H1 (cell line): ENCODE measurements around the gene NDC80. TPM values are rescaled to one million over a fixed set of nuclear protein-coding genes. Genes with fewer than 3 reads are reported as not detected.

Experiments used
- CTCF ChIA-PET: fragments of 300-600 bp; sonication (Branson Sonifier 250); formaldehyde crosslinking; loops from one replicate; lab custom pipeline; 2021; ENCODE audit not compliant: partially characterized antibody; lab: Charles Lee
- POLR2A ChIA-PET: fragments of 300-600 bp; sonication (Branson Sonifier 250); formaldehyde crosslinking; loops from one replicate; lab custom pipeline; 2021; ENCODE audit warnings: inconsistent platforms; ENCODE audit not compliant: partially characterized antibody; lab: Charles Lee
- DNase-seq, 2 experiments: peaks; one replicate each; pipeline versions ENCODE4 v3.0.0 to v3.0.0-alpha.2; 2010 to 2022; ENCODE audit warnings: low spot score in 2 of 2, low read depth in 1 of 2, mixed read lengths in 1 of 2
- FAIRE-seq: peaks from 2 replicates; lab custom pipeline; 2011; peaks lifted over from hg19 to GRCh38; lab: Jason Lieb, UNC
- H2AFZ ChIP-seq: 2 replicates; pipeline ENCODE4 v1.8.1; 2012; ENCODE audit warnings: low read length, inconsistent platforms
- H2AK5ac ChIP-seq: 2 replicates; pipeline ENCODE4 v1.6.1; 2013; ENCODE audit warnings: low read depth, low read length
- H2BK120ac ChIP-seq: replicated peaks from 2 replicates; pipeline ENCODE3; 2013; ENCODE audit warnings: low read depth, low read length, inconsistent platforms
- H2BK12ac ChIP-seq: 2 replicates; pipeline ENCODE4 v1.6.1; 2013; ENCODE audit warnings: low read depth, low read length
- H2BK15ac ChIP-seq: 2 replicates; pipeline ENCODE4 v1.6.1; 2013; ENCODE audit warnings: low read length
- H2BK20ac ChIP-seq: 2 replicates; pipeline ENCODE4 v1.6.1; 2013; ENCODE audit warnings: low read length
- H2BK5ac ChIP-seq: 2 replicates; pipeline ENCODE4 v1.6.1; 2013; ENCODE audit warnings: low read depth, low read length
- H3K14ac ChIP-seq: 2 replicates; pipeline ENCODE4 v1.6.1; 2013; ENCODE audit warnings: inconsistent platforms; ENCODE audit not compliant: insufficient read length
- H3K18ac ChIP-seq: 2 replicates; pipeline ENCODE4 v1.6.1; 2013; ENCODE audit warnings: low read length; ENCODE audit errors: extremely low read depth
- H3K23ac ChIP-seq: 2 replicates; pipeline ENCODE4 v1.6.1; 2013; ENCODE audit warnings: inconsistent platforms; ENCODE audit not compliant: insufficient read length
- H3K23me2 ChIP-seq: 2 replicates; pipeline ENCODE4 v1.6.1; 2013; ENCODE audit warnings: low read depth, low read length
- H3K27ac ChIP-seq: 2 replicates; pipeline ENCODE4 v1.6.1; 2011; ENCODE audit warnings: low read depth, low read length, inconsistent platforms
- H3K27me3 ChIP-seq, 4 experiments: replicated peaks in 1 of 4; 1 replicate in 1 of 4; 2 replicates in 3 of 4; pipeline versions ENCODE4 v1.6.1 to v1.8.1; 2011 to 2013; ENCODE audit warnings: low read length in 3 of 4, mild to moderate bottlenecking in 3 of 4, inconsistent platforms in 2 of 4, mixed read lengths in 2 of 4, moderate library complexity in 1 of 4; ENCODE audit not compliant: control insufficient read depth in 3 of 4, insufficient read depth in 3 of 4; ENCODE audit errors: extremely low read depth in 1 of 4
- H3K36me3 ChIP-seq, 4 experiments: 2 replicates each; pipeline versions ENCODE4 v1.6.1 to v1.8.1; 2011 to 2013; ENCODE audit warnings: mild to moderate bottlenecking in 4 of 4, low read length in 3 of 4, moderate library complexity in 2 of 4, control low read depth in 1 of 4, inconsistent platforms in 1 of 4; ENCODE audit not compliant: insufficient read depth in 4 of 4, control insufficient read depth in 2 of 4
- H3K4ac ChIP-seq: replicated peaks from 2 replicates; pipeline ENCODE3; 2013; ENCODE audit warnings: low read length, low read depth, mixed read lengths, inconsistent platforms; ENCODE audit not compliant: insufficient read length
- H3K4me1 ChIP-seq, 4 experiments: replicated peaks in 1 of 4; 1 replicate in 1 of 4; 2 replicates in 3 of 4; pipeline versions ENCODE4 v1.6.1 to v1.8.1; 2011 to 2013; ENCODE audit warnings: low read length in 3 of 4, inconsistent platforms in 2 of 4, mixed read lengths in 1 of 4; ENCODE audit not compliant: insufficient read depth in 4 of 4, control insufficient read depth in 3 of 4
- H3K4me2 ChIP-seq, 2 experiments: 2 replicates each; pipeline versions ENCODE4 v1.6.1 to v1.8.1; 2011 to 2013; ENCODE audit warnings: low read depth in 2 of 2, low read length in 2 of 2, control low read depth in 1 of 2, inconsistent platforms in 1 of 2, mild to moderate bottlenecking in 1 of 2; ENCODE audit not compliant: insufficient read depth in 1 of 2
- H3K4me3 ChIP-seq, 4 experiments: fragments of 200-600, 300-600 bp in 1 of 4; sonication (generic), shearing (Covaris generic), sonication (Bioruptor Twin) in 1 of 4; 2 replicates each; pipeline versions ENCODE4 v1.5.1 to v1.8.1; 2011 to 2016; ENCODE audit warnings: low read length in 4 of 4, low read depth in 3 of 4, control low read depth in 2 of 4, inconsistent platforms in 2 of 4, mild to moderate bottlenecking in 2 of 4, mixed read lengths in 1 of 4, moderate library complexity in 1 of 4; ENCODE audit not compliant: insufficient read depth in 2 of 4; ENCODE audit errors: extremely low read depth in 1 of 4
- H3K56ac ChIP-seq: replicated peaks from 2 replicates; pipeline ENCODE3; 2013; ENCODE audit warnings: low read depth, mild to moderate bottlenecking, mixed read lengths, low read length, inconsistent platforms; ENCODE audit not compliant: insufficient read length
- H3K79me1 ChIP-seq: 2 replicates; pipeline ENCODE4 v1.6.1; 2013; ENCODE audit warnings: low read depth, low read length, control low read depth
- H3K79me2 ChIP-seq, 2 experiments: 2 replicates each; pipeline versions ENCODE4 v1.6.1 to v1.8.1; 2012 to 2013; ENCODE audit warnings: low read length in 2 of 2, mild to moderate bottlenecking in 2 of 2, inconsistent platforms in 1 of 2; ENCODE audit not compliant: insufficient read depth in 2 of 2, control insufficient read depth in 1 of 2
- H3K9ac ChIP-seq, 4 experiments: replicated peaks in 1 of 4; 1 replicate in 1 of 4; 2 replicates in 3 of 4; pipeline versions ENCODE4 v1.6.1 to v1.8.1; 2011 to 2013; ENCODE audit warnings: low read depth in 3 of 4, low read length in 3 of 4, control low read depth in 2 of 4, mild to moderate bottlenecking in 2 of 4, moderate library complexity in 2 of 4, inconsistent platforms in 1 of 4; ENCODE audit errors: extremely low read depth in 1 of 4
- H3K9me3 ChIP-seq, 2 experiments: 2 replicates each; pipeline versions ENCODE4 v1.6.1 to v1.8.1; 2012 to 2013; ENCODE audit warnings: mild to moderate bottlenecking in 2 of 2, moderate library complexity in 2 of 2, control low read depth in 1 of 2, inconsistent platforms in 1 of 2, low read depth in 1 of 2, low read length in 1 of 2, mixed read lengths in 1 of 2; ENCODE audit not compliant: insufficient read depth in 2 of 2
- H4K20me1 ChIP-seq, 2 experiments: replicated peaks in 1 of 2; 2 replicates each; pipeline versions ENCODE3 to v1.8.1; 2011 to 2013; ENCODE audit warnings: inconsistent platforms in 2 of 2, low read length in 2 of 2, mild to moderate bottlenecking in 1 of 2; ENCODE audit not compliant: insufficient read depth in 2 of 2, control insufficient read depth in 1 of 2
- H4K5ac ChIP-seq: 2 replicates; pipeline ENCODE4 v1.6.1; 2013; ENCODE audit warnings: low read length, low read depth, mixed read lengths, inconsistent platforms; ENCODE audit not compliant: insufficient read length
- H4K8ac ChIP-seq: 2 replicates; pipeline ENCODE4 v1.8.0; 2013; ENCODE audit warnings: mild to moderate bottlenecking, moderate library complexity, low read length, inconsistent platforms; ENCODE audit not compliant: insufficient read depth; ENCODE audit errors: extremely low read depth
- H4K91ac ChIP-seq: replicated peaks from 2 replicates; pipeline ENCODE3; 2013; ENCODE audit warnings: low read length, mixed read lengths, inconsistent platforms; ENCODE audit not compliant: insufficient read length
- BACH1 ChIP-seq: IDR thresholded peaks from 2 replicates; pipeline ENCODE4 v1.6.1; 2012; ENCODE audit warnings: low read length, improper control_type of control experiment
- CHD2 ChIP-seq: IDR thresholded peaks from 2 replicates; pipeline ENCODE4 v1.6.1; 2012; ENCODE audit warnings: low read length, improper control_type of control experiment
- CREB1 ChIP-seq: IDR thresholded peaks from 2 replicates; pipeline ENCODE4 v1.6.1; 2012; ENCODE audit warnings: inconsistent platforms
- GTF2F1 ChIP-seq: IDR thresholded peaks from 2 replicates; pipeline ENCODE4 v1.6.1; 2012; ENCODE audit warnings: low read depth, low read length, improper control_type of control experiment, borderline replicate concordance
- HDAC2 ChIP-seq, 2 experiments: fragments of 300-600 bp in 1 of 2; sonication (generic) in 1 of 2; IDR thresholded peaks; 2 replicates each; pipeline ENCODE4 v1.6.1; 2011 to 2012; ENCODE audit warnings: low read depth in 2 of 2, low read length in 2 of 2, mild to moderate bottlenecking in 2 of 2, moderate library complexity in 2 of 2, borderline replicate concordance in 1 of 2, inconsistent platforms in 1 of 2
- NANOG ChIP-seq: IDR thresholded peaks from 2 replicates; pipeline ENCODE4 v1.6.1; 2011; ENCODE audit warnings: low read length, low read depth, mild to moderate bottlenecking, inconsistent platforms; ENCODE audit not compliant: insufficient read depth, poor library complexity, severe bottlenecking
- POLR2AphosphoS5 ChIP-seq: IDR thresholded peaks from 2 replicates; pipeline ENCODE4 v1.6.1; 2011; ENCODE audit warnings: low read depth, low read length
- RBBP5 ChIP-seq: IDR thresholded peaks from 2 replicates; pipeline ENCODE4 v1.7.1; 2012; ENCODE audit warnings: low read depth, mild to moderate bottlenecking, inconsistent platforms, low read length, moderate library complexity, borderline replicate concordance
- RFX5 ChIP-seq: IDR thresholded peaks from 2 replicates; pipeline ENCODE4 v1.6.1; 2011; ENCODE audit warnings: low read depth, low read length, improper control_type of control experiment, borderline replicate concordance
- SUZ12 ChIP-seq: fragments of 200-600 bp; sonication (generic); IDR thresholded peaks from 2 replicates; pipeline ENCODE4 v1.6.1; 2012; ENCODE audit warnings: mild to moderate bottlenecking, inconsistent platforms, low read length, moderate library complexity, mixed read lengths
- WGBS, 2 experiments: shearing (Covaris generic) in 1 of 2; methylation state at CpG; one replicate each; pipeline versions ENCODE4 v1.1.6 to v1.1.7; 2013 to 2015; ENCODE audit warnings: low lambda C conversion rate in 2 of 2, mixed read lengths in 2 of 2, inconsistent platforms in 1 of 2, low coverage in 1 of 2, missing lambda C conversion rate in 1 of 2; ENCODE audit not compliant: insufficient replicate concordance in 2 of 2, insufficient coverage in 1 of 2, insufficient read length in 1 of 2; ENCODE audit errors: extremely low coverage in 1 of 2, missing lambda C conversion rate in 1 of 2; 5-methylcytosine and 5-hydroxymethylcytosine counted together
- polyA plus RNA-seq, 7 experiments: library from polyadenylated mRNA; depleted of rRNA in 3 of 7; stranded (reverse) in 5 of 7; unstranded in 2 of 7; fragments of >200 nt in 5 of 7; fragments of 200-250 nt in 2 of 7; gene quantifications; 1 replicate in 5 of 7; 2 replicates in 1 of 7; 4 replicates in 1 of 7; pipeline versions ENCODE4 v1.2.1 to v1.2.3, GENCODE V29; 2011 to 2013; ENCODE audit warnings: missing spikeins in 2 of 7, mixed read lengths in 2 of 7
- total RNA-seq: library from RNA; stranded (reverse); fragmentation: NEBNext Ultra II Directional; extraction: Animal tissue kit (Norgen Biotek cat#: 25700); gene quantifications from 2 replicates; pipeline ENCODE4 v1.2.1, GENCODE V29; 2021
- TF ChIP-seq, protein P1 (sequence below), 3 experiments: IDR thresholded peaks; 1 replicate in 2 of 3; 2 replicates in 1 of 3; pipeline versions ENCODE4 v1.5.1 to v1.6.1; 2011; ENCODE audit warnings: low read length in 3 of 3, mild to moderate bottlenecking in 3 of 3, inconsistent platforms in 2 of 3, low read depth in 1 of 3, moderate library complexity in 1 of 3; ENCODE audit not compliant: insufficient read depth in 1 of 3; ENCODE audit errors: control extremely low read depth in 1 of 3

The NDC80 gene
- total and polyA plus RNA-seq, 2 of the 8 experiments (the other 6 are each of a cell fraction or from before 2014, with no cell fraction given), result 11.0 to 45.0 TPM

GRCh38 chr18:2644535-2644934 lies 73.2 kb downstream of the NDC80 start:
- Histone ChIP-seq H2BK120ac (no peak overlapping the region), H3K4me1 (no peaks in the 10 kb centered on the region), H3K79me1 (no peaks in the 10 kb centered on the region), H3K4ac (no peak overlapping the region), H3K23me2 (no peaks in the 10 kb centered on the region), H2BK5ac (no peak overlapping the region), H3K4me3 (no peak overlapping the region), H3K9ac (no peak overlapping the region), H3K14ac (no peak overlapping the region), H4K20me1 (no peaks in the 10 kb centered on the region), H2BK15ac (no peak overlapping the region), H2AFZ (no peak overlapping the region), H3K9me3 (no peaks in the 10 kb centered on the region), H3K18ac (no peak overlapping the region), H2BK20ac (no peak overlapping the region), H4K5ac (no peak overlapping the region), H3K27ac (no peak overlapping the region), H2AK5ac (no peak overlapping the region), H4K8ac (no peak overlapping the region), H4K91ac (no peak overlapping the region), H3K56ac (no peak overlapping the region), H3K4me2 (no peak overlapping the region), H3K23ac (no peak overlapping the region), H3K27me3 (no peaks in the 10 kb centered on the region), H2BK12ac (no peak overlapping the region), H3K79me2 (no peaks in the 10 kb centered on the region), H3K36me3 (no peaks in the 10 kb centered on the region)
- WGBS, 2 experiments, result 100% methylated on average over 1 of the region's 1 CpG; no CpG with 5 or more reads in 1 of the 2 experiments
- POLR2A ChIA-PET, result no interaction called here
- TF ChIP-seq GTF2F1 (no peak), RFX5 (no peak), HDAC2 (IDR thresholded peaks at IDR 0.05; ENCODE audit: borderline replicate concordance in 1 of 2, low read depth in 2 of 2, low read length in 2 of 2) (no peak), NANOG (no peak), POLR2AphosphoS5 (no peak), CREB1 (no peak), CHD2 (no peak), SUZ12 (no peak), BACH1 (no peak), RBBP5 (no peak)
- TF ChIP-seq, protein P1, sequence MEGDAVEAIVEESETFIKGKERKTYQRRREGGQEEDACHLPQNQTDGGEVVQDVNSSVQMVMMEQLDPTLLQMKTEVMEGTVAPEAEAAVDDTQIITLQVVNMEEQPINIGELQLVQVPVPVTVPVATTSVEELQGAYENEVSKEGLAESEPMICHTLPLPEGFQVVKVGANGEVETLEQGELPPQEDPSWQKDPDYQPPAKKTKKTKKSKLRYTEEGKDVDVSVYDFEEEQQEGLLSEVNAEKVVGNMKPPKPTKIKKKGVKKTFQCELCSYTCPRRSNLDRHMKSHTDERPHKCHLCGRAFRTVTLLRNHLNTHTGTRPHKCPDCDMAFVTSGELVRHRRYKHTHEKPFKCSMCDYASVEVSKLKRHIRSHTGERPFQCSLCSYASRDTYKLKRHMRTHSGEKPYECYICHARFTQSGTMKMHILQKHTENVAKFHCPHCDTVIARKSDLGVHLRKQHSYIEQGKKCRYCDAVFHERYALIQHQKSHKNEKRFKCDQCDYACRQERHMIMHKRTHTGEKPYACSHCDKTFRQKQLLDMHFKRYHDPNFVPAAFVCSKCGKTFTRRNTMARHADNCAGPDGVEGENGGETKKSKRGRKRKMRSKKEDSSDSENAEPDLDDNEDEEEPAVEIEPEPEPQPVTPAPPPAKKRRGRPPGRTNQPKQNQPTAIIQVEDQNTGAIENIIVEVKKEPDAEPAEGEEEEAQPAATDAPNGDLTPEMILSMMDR (IDR thresholded peaks at IDR 0.05; ENCODE audit: control extremely low read depth in 1 of 3, insufficient read depth in 1 of 3, low read depth in 1 of 3, low read length in 3 of 3), result no peak
- no peak for FAIRE-seq
- CTCF ChIA-PET, result interaction anchor here (0.7 kb wide), 1 partner anchor 103 kb away, joined by 3 read pairs; no protein-coding TSS in a partner anchor
- no peak for DNase-seq
